ENCODE data around the gene DENND1C.

The DENND1C gene

GRCh38 chr19:6424195-6424938 lies 57.2 kb downstream of the DENND1C start, which contains the start of gene KHSRP:
KHSRP (minus strand) TSS chr19:6424811; CDS start chr19:6424701, 110 bp downstream.
- DNase-seq (ENCODE audit: low read depth in 3 of 3): peak in 1 of 3 donors; percentile 31

- DNase-seq (ENCODE audit: low read depth in 3 of 3): peak in 1 of 3 donors; percentile 36
Observed at GRCh38 chr19:6423499-6424194, 57.9 kb downstream of the DENND1C start.

- DNase-seq (ENCODE audit: low read depth in 3 of 3): no peak
Observed at GRCh38 chr19:6421075-6422014, 60.2 kb downstream of the DENND1C start.

GRCh38 chr19:6418562-6418932 lies 63.0 kb downstream of the DENND1C start:
- DNase-seq (ENCODE audit: low read depth in 3 of 3): no peak

- DNase-seq (ENCODE audit: low read depth in 3 of 3): no peak
Observed at GRCh38 chr19:6417713-6418561, 63.6 kb downstream of the DENND1C start.
